Urothelium cell line (cell line): ENCODE measurements around the gene KLK15.

ENCODE experiments used
- DNase-seq: peaks from one replicate; pipeline ENCODE4 v3.0.0; 2011; ENCODE audit warnings: low spot score, mixed read lengths
- FAIRE-seq: peaks from 2 replicates; lab custom pipeline; 2011; peaks lifted over from hg19 to GRCh38; lab: Jason Lieb, UNC

The KLK15 gene

GRCh38 chr19:50833117-50833801 lies at the start of gene KLK15:
Gene KLK15 (minus strand): TSS chr19:50833574. CDS start chr19:50831492, 2,082 bp downstream.
- DNase-seq = no peak
- no peak for FAIRE-seq

GRCh38 chr19:50882188-50882587 lies 48.8 kb upstream of the KLK15 start:
- DNase-seq (no peak), FAIRE-seq (no peak)

GRCh38 chr19:50880241-50880640 lies 46.9 kb upstream of the KLK15 start:
- DNase-seq (no peak), FAIRE-seq (no peak)

- DNase-seq (no peak), FAIRE-seq (no peak)
These were observed 45.5 kb upstream of the KLK15 start for GRCh38 chr19:50878851-50879250.

GRCh38 chr19:50877338-50877737 lies 44.0 kb upstream of the KLK15 start:
- DNase-seq (no peak), FAIRE-seq (no peak)

- FAIRE-seq (no peak), DNase-seq (no peak)
These were observed 43.1 kb upstream of the KLK15 start for GRCh38 chr19:50876456-50876855.

- FAIRE-seq = no peak
- no peak for DNase-seq
These were observed 42.5 kb upstream of the KLK15 start for GRCh38 chr19:50875795-50876422.

- no peak for DNase-seq
- no peak for FAIRE-seq
These were observed 40.8 kb upstream of the KLK15 start for GRCh38 chr19:50874211-50874610.

- DNase-seq (no peak), FAIRE-seq (no peak)
These were observed 39.7 kb upstream of the KLK15 start, which contains the start of gene KLK2 for GRCh38 chr19:50873056-50873455. Gene KLK2 (plus strand): TSS chr19:50873439. CDS start chr19:50873474, 35 bp downstream.

- DNase-seq = peak; percentile 83
- FAIRE-seq = peak; percentile 85
These were observed 37.2 kb upstream of the KLK15 start for GRCh38 chr19:50870417-50871089.

GRCh38 chr19:50869479-50869878 lies 36.1 kb upstream of the KLK15 start:
- no peak for FAIRE-seq

GRCh38 chr19:50861496-50862286 lies 28.3 kb upstream of the KLK15 start:
- DNase-seq = no peak
- FAIRE-seq = no peak

More at GRCh38 chr19:50869479-50869878, 36.1 kb upstream of the KLK15 start:
- DNase-seq = no peak

- FAIRE-seq (no peak), DNase-seq (no peak)
These were observed 27.6 kb upstream of the KLK15 start for GRCh38 chr19:50861010-50861409.

- FAIRE-seq (no peak), DNase-seq (no peak)
These were observed 26.5 kb upstream of the KLK15 start for GRCh38 chr19:50859849-50860248.

GRCh38 chr19:50858886-50859285 lies 25.5 kb upstream of the KLK15 start:
- FAIRE-seq (no peak), DNase-seq (no peak)

GRCh38 chr19:50857366-50857765 lies 24.0 kb upstream of the KLK15 start:
- FAIRE-seq (no peak), DNase-seq (no peak)

GRCh38 chr19:50854636-50855410 lies 21.4 kb upstream of the KLK15 start, which contains the start of gene KLK3:
Gene KLK3 (plus strand): TSS chr19:50854915. CDS start chr19:50854956, 41 bp downstream.
- DNase-seq (no peak), FAIRE-seq (no peak)

- FAIRE-seq = no peak
- no peak for DNase-seq
These were observed 18.2 kb upstream of the KLK15 start for GRCh38 chr19:50851620-50852019.

GRCh38 chr19:50850738-50851137 lies 17.4 kb upstream of the KLK15 start:
- FAIRE-seq = no peak
- no peak for DNase-seq

GRCh38 chr19:50844296-50844935 lies 11.0 kb upstream of the KLK15 start:
- DNase-seq (no peak), FAIRE-seq (no peak)
